Activated naive CD4-positive, alpha-beta T cell treated with anti-CD3 and anti-CD28 coated beads for 36 hours (primary cell): ENCODE measurements around the gene CAPN5. TPM values are rescaled to one million over a fixed set of nuclear protein-coding genes. Genes with fewer than 3 reads are reported as not detected.

Experiments
- CTCF ChIA-PET: fragments of 350-600 bp; sonication (Branson Sonifier 250); formaldehyde crosslinking; loops from one replicate; lab custom pipeline; 2021; ENCODE audit warnings: antibody characterized with exemption; lab: Charles Lee
- DNase-seq: peaks from one replicate; pipeline ENCODE4 v3.0.0-alpha.2; 2020
- H3K27ac Mint-ChIP-seq: one replicate; pipeline ENCODE4 v1.8.0; 2021; ENCODE audit warnings: mild to moderate bottlenecking, mixed read lengths
- H3K27me3 Mint-ChIP-seq: one replicate; pipeline ENCODE4 v1.8.0; 2021; ENCODE audit warnings: low read depth, mixed read lengths
- H3K36me3 Mint-ChIP-seq: one replicate; pipeline ENCODE4 v1.8.0; 2021; ENCODE audit warnings: low read depth, mixed read lengths
- H3K4me1 Mint-ChIP-seq: one replicate; pipeline ENCODE4 v1.8.0; 2021; ENCODE audit warnings: low read depth, mixed read lengths
- H3K4me3 Mint-ChIP-seq: one replicate; pipeline ENCODE4 v1.8.0; 2021; ENCODE audit warnings: mild to moderate bottlenecking, moderate library complexity, mixed read lengths
- H3K9me3 Mint-ChIP-seq: one replicate; pipeline ENCODE4 v1.8.0; 2021; ENCODE audit warnings: mixed read lengths
- intact Hi-C: fragments of 100-400 bp; cut with micrococcal nuclease; formaldehyde crosslinking; loops from one replicate; pipeline ENCODE4 v1.15.1; 2023
- total RNA-seq, 2 experiments: library from RNA; stranded (reverse); gene quantifications; one replicate each; pipeline ENCODE4 v1.2.3, GENCODE V29; 2021

The CAPN5 gene
- total RNA-seq, 2 experiments from 2014 or later = 0.79 to 1.5 TPM

DNA sequence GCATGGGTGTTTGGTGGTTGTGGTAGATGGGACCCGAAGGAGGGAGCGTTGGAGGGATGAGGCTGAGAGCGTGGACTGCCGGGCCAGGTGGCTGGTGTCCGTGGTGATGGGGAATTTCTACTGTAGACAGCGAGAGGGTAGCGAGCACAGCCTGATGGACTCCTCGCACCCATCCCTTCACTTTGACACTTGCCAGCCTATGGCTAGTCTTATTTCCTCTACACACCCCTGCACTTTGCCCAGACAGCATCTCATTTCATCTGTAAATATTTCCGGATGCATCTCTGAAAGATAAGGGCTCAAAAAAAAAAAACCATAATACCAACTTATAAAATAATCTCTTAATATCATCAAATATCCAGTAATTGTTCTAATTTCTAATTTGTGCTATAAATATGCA lies 41.7 kb downstream of the CAPN5 start:
- no peaks in the 10 kb centered on the region for H3K27me3 Mint-ChIP-seq
- no peaks in the 10 kb centered on the region for H3K4me1 Mint-ChIP-seq
- no peaks in the 10 kb centered on the region for H3K36me3 Mint-ChIP-seq
- H3K27ac Mint-ChIP-seq = no peak overlapping the region
- CTCF ChIA-PET = interaction anchor here (1.4 to 2.5 kb wide), 2 partner anchors 17 to 19 kb away, joined by 4 to 10 read pairs; no protein-coding TSS in a partner anchor
- DNase-seq = no peak
- no peak overlapping the region for H3K4me3 Mint-ChIP-seq
- H3K9me3 Mint-ChIP-seq = no peaks in the 10 kb centered on the region
- intact Hi-C loops = no loop called here

DNA sequence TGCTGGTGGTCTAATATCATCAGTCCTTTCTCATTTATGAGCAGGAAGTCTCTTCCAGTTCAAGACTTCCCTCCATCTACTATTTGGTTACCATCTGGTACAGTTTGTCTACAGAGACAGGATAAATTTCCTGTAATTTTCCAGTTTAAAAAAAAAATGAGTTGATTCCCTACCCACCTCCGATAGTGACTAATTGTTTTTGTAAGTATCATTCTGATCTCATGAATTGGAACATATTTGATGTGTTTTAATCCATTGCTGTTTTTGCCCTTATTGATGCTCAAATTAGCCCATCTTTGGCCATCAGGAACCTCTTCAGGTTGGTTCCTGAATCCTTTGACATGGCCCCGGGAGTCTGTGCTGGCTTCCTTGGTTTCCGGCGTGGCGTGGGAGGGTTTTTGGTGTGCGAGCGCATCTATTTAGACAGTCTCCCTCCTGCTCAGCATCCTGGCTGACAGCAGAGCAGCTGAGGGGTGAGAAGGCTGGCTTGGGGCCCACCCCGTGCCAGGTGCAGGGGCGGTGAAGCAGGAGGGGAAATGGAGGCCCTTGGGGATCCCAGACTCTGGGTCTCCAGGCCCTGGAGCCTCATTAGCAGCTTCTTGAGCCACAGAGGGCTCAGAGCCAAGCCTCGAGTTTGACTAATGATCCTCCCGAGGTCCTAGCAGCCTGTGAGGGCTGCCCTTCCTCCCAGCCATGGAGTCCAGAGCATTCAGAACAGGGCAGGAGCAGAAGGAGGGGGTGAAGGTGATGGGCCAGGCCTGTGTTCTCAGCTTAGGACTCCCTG lies 42.7 kb downstream of the CAPN5 start:
- H3K4me1 Mint-ChIP-seq = no peaks in the 10 kb centered on the region
- DNase-seq = no peak
- no peaks in the 10 kb centered on the region for H3K9me3 Mint-ChIP-seq
- H3K27me3 Mint-ChIP-seq = no peaks in the 10 kb centered on the region
- CTCF ChIA-PET = interaction anchor here (2.5 kb wide), 1 partner anchor 18 kb away, joined by 10 read pairs; no protein-coding TSS in a partner anchor
- intact Hi-C loops = no loop called here
- no peaks in the 10 kb centered on the region for H3K36me3 Mint-ChIP-seq
- H3K4me3 Mint-ChIP-seq = no peak overlapping the region
- H3K27ac Mint-ChIP-seq = no peak overlapping the region

DNA sequence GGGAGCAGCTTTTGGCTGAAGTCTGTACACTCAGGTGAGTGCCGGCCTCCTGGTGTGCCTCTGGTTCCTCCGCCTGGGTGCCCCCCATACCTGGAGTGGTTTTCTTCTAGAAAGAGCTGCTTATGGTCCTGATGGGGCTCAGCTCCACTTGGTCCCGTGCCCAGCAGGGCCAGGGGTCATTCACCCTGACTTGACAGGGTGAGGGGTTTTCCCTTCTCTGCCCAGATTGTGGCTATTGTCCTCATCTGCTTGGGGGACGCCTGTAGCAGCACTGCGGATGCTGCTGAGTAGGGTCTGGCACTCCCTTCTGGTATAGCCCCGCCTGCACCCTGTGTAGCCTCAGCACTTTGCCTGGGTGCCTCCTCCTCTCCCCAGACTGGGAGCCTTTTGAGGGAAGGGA lies 44.1 kb downstream of the CAPN5 start:
- intact Hi-C loops = no loop called here

GRCh38 chr11:77111277-77111676 lies 44.5 kb downstream of the CAPN5 start:
- Mint-ChIP-seq H3K36me3 (no peaks in the 10 kb centered on the region), H3K4me1 (no peaks in the 10 kb centered on the region), H3K27me3 (no peaks in the 10 kb centered on the region), H3K4me3 (no peak overlapping the region), H3K9me3 (no peaks in the 10 kb centered on the region), H3K27ac (no peak overlapping the region)
- no peak for DNase-seq
- CTCF ChIA-PET = interaction anchor here (1.7 to 3.2 kb wide), 3 partner anchors 10 to 20 kb away, joined by 6 to 12 read pairs (median 10); no protein-coding TSS in a partner anchor
- intact Hi-C loops = no loop called here

More for the DNA sequence above, 44.1 kb downstream of the CAPN5 start:
- H3K9me3 Mint-ChIP-seq = no peaks in the 10 kb centered on the region
- H3K27ac Mint-ChIP-seq = no peak overlapping the region
- H3K27me3 Mint-ChIP-seq = no peaks in the 10 kb centered on the region
- CTCF ChIA-PET = interaction anchor here (1.7 to 3.2 kb wide), 3 partner anchors 10 to 19 kb away, joined by 6 to 12 read pairs (median 10); no protein-coding TSS in a partner anchor
- no peak for DNase-seq
- H3K36me3 Mint-ChIP-seq = no peaks in the 10 kb centered on the region
- H3K4me3 Mint-ChIP-seq = no peak overlapping the region
- no peaks in the 10 kb centered on the region for H3K4me1 Mint-ChIP-seq

- H3K27ac Mint-ChIP-seq = no peak overlapping the region
Measured at GRCh38 chr11:77111946-77112345, 45.2 kb downstream of the CAPN5 start.

GRCh38 chr11:77112641-77113381 lies 46.0 kb downstream of the CAPN5 start:
- no peaks in the 10 kb centered on the region for H3K36me3 Mint-ChIP-seq
- CTCF ChIA-PET = interaction anchor here (0.6 to 3.2 kb wide), 6 partner anchors 9 to 466 kb away, joined by 3 to 12 read pairs (median 6); no protein-coding TSS in a partner anchor
- H3K27ac Mint-ChIP-seq = no peak overlapping the region
- intact Hi-C loops = loop anchor here (1.0 kb wide), 1 partner anchor 66 kb away; no protein-coding TSS in a partner anchor
- H3K4me1 Mint-ChIP-seq = no peaks in the 10 kb centered on the region
- H3K27me3 Mint-ChIP-seq = no peaks in the 10 kb centered on the region
- H3K9me3 Mint-ChIP-seq = no peaks in the 10 kb centered on the region
- DNase-seq = no peak
- H3K4me3 Mint-ChIP-seq = no peak overlapping the region

More at GRCh38 chr11:77111946-77112345, 45.2 kb downstream of the CAPN5 start:
- H3K36me3 Mint-ChIP-seq = no peaks in the 10 kb centered on the region
- H3K4me1 Mint-ChIP-seq = no peaks in the 10 kb centered on the region
- intact Hi-C loops = no loop called here
- H3K4me3 Mint-ChIP-seq = no peak overlapping the region
- no peaks in the 10 kb centered on the region for H3K27me3 Mint-ChIP-seq
- no peak for DNase-seq
- CTCF ChIA-PET = interaction anchor here (0.9 to 3.2 kb wide), 4 partner anchors 8 to 64 kb away, joined by 5 to 12 read pairs (median 9); no protein-coding TSS in a partner anchor
- no peaks in the 10 kb centered on the region for H3K9me3 Mint-ChIP-seq

DNA sequence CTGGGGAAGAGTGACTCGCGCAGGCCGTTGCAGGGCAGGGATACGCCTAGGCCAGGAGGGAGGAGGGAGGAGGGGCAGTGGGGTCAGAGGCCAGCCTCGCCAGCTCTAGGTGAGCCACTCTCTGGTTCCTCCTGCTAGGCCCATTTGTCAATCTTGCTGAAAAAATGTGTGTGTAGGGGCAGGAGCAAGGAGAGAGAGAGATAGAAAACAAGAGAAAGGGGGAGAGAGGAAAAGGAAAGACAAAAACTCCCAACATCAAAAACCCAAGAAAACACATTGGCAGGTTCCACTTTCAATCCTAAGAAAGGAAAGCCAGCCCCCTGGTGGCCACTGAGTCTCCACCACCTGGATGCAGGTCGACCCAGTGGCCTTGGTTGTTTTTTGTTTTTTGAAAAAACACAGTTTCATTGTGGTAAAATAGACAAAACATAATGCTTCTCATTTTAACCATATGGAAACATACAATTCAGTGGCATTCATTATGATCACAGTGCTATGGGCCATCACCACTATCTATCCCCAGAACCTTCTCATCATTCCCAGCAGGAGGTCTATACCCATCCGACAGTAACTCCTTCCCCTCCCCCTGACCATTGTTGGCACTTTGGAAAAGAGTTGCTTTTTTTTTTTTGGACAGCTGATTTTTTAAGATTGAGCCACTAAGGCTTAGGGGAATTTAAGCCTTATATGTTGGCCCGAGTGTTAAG lies 46.8 kb downstream of the CAPN5 start:
- H3K27ac Mint-ChIP-seq = peak overlapping the region; percentile 18
- no peaks in the 10 kb centered on the region for H3K27me3 Mint-ChIP-seq
- intact Hi-C loops = loop anchor here (1.0 kb wide), 1 partner anchor 66 kb away; no protein-coding TSS in a partner anchor
- CTCF ChIA-PET = interaction anchor here (0.6 to 3.2 kb wide), 5 partner anchors 22 to 465 kb away, joined by 3 to 12 read pairs (median 7); no protein-coding TSS in a partner anchor
- peak; percentile 56 for DNase-seq
- H3K4me1 Mint-ChIP-seq = no peaks in the 10 kb centered on the region
- H3K9me3 Mint-ChIP-seq = no peaks in the 10 kb centered on the region
- no peaks in the 10 kb centered on the region for H3K36me3 Mint-ChIP-seq
- H3K4me3 Mint-ChIP-seq = no peak overlapping the region

DNA sequence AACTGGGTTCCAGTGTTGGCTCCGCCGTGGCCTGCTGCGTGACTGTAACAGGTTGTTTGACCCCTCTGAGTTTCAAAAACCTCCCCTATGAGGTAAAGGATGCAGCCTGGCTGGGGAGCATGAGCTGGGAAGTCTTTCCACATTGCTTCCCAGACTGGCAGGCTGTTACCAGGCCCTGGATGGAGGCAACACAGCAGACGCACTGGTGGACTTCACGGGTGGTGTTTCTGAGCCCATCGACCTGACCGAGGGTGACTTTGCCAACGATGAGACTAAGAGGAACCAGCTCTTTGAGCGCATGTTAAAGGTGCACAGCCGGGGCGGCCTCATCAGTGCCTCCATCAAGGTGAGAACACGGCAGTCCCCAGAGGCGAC lies 47.3 kb downstream of the CAPN5 start:
- intact Hi-C loops = no loop called here
- Mint-ChIP-seq H3K4me1 (no peaks in the 10 kb centered on the region), H3K9me3 (no peaks in the 10 kb centered on the region), H3K4me3 (no peak overlapping the region), H3K27ac (no peak overlapping the region), H3K27me3 (no peaks in the 10 kb centered on the region), H3K36me3 (no peaks in the 10 kb centered on the region)
- no peak for DNase-seq
- CTCF ChIA-PET = interaction anchor here (1.0 to 1.7 kb wide), 3 partner anchors 23 to 301 kb away, joined by 4 to 7 read pairs (median 5); no protein-coding TSS in a partner anchor

DNA sequence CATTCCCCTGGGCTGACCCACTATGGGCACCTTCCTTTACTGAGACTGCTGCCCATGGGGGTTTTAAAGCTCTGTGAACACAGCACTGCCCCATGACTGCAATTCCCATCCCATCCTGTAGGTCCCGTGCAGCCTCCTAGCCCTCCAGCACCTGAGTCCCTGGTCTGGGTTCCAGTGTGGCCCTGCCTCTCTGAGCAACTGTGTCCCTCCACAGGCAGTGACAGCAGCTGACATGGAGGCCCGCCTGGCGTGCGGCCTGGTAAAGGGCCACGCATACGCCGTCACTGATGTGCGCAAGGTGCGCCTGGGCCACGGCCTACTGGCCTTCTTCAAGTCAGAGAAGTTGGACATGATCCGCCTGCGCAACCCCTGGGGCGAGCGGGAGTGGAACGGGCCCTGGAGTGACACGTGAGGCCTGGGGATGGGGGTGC lies 48.4 kb downstream of the CAPN5 start:
- CTCF ChIA-PET = interaction anchor here (1.0 to 1.7 kb wide), 4 partner anchors 12 to 302 kb away, joined by 4 to 7 read pairs (median 5); no protein-coding TSS in a partner anchor
- no peak overlapping the region for H3K4me3 Mint-ChIP-seq
- no peaks in the 10 kb centered on the region for H3K9me3 Mint-ChIP-seq
- DNase-seq = no peak
- H3K27me3 Mint-ChIP-seq = no peaks in the 10 kb centered on the region
- H3K36me3 Mint-ChIP-seq = no peaks in the 10 kb centered on the region
- H3K4me1 Mint-ChIP-seq = no peaks in the 10 kb centered on the region
- intact Hi-C loops = no loop called here
- H3K27ac Mint-ChIP-seq = no peak overlapping the region

GRCh38 chr11:77115956-77116355 lies 49.2 kb downstream of the CAPN5 start:
- Mint-ChIP-seq H3K27me3 (no peaks in the 10 kb centered on the region), H3K36me3 (no peaks in the 10 kb centered on the region), H3K9me3 (no peaks in the 10 kb centered on the region), H3K4me3 (no peak overlapping the region), H3K4me1 (no peaks in the 10 kb centered on the region), H3K27ac (no peak overlapping the region)
- intact Hi-C loops = no loop called here
- DNase-seq = no peak
- CTCF ChIA-PET = no interaction called here

- CTCF ChIA-PET = interaction anchor here (1.1 kb wide), 2 partner anchors 9 to 60 kb away, joined by 3 to 8 read pairs; no protein-coding TSS in a partner anchor
- intact Hi-C loops = no loop called here
- no peak for DNase-seq
- Mint-ChIP-seq H3K4me3 (no peak overlapping the region), H3K4me1 (no peaks in the 10 kb centered on the region), H3K27me3 (no peaks in the 10 kb centered on the region), H3K27ac (no peak overlapping the region), H3K9me3 (no peaks in the 10 kb centered on the region), H3K36me3 (no peaks in the 10 kb centered on the region)
Measured at GRCh38 chr11:77117492-77117891, 50.7 kb downstream of the CAPN5 start.
